Central memory CD4-positive, alpha-beta T cell (primary cell): ENCODE results near the gene ACTN3.
"Not testable (repeated sequence)": the region's sequence is repeated elsewhere in the genome, so short reads cannot be mapped to it uniquely, and the experiment has no call there.

Experiments
- DNase-seq: peaks from one replicate; pipeline ENCODE4 v3.0.0; 2022
- total RNA-seq, 3 experiments: gene quantifications; one replicate each; lab custom pipeline; 2026; lab: John Stamatoyannopoulos, UW

Gene ACTN3
- total RNA-seq = 0.04 to 1.2 (median 0.16) reads per million in 3 experiments

GRCh38 chr11:66546368-66546965 is at the start of gene ACTN3:
TSS of gene ACTN3 (plus strand) at chr11:66546903. CDS start at chr11:66546938, 35 bp downstream.
- no peak for DNase-seq

GRCh38 chr11:66497206-66497605 is 49.5 kb upstream of the ACTN3 start:
- no peak for DNase-seq

GRCh38 chr11:66498506-66498905 is 48.2 kb upstream of the ACTN3 start:
- DNase-seq = no peak

- DNase-seq = no peak
Observed at GRCh38 chr11:66505276-66505816, 41.4 kb upstream of the ACTN3 start.

GRCh38 chr11:66509131-66509561 is 37.6 kb upstream of the ACTN3 start:
- DNase-seq = no peak

- DNase-seq = peak; percentile 72
Observed at GRCh38 chr11:66510271-66510989, 36.3 kb upstream of the ACTN3 start, which contains the start of gene BBS1. TSS of gene BBS1 (plus strand) at chr11:66510635. CDS start at chr11:66510660, 25 bp downstream.

- DNase-seq = no peak
Observed at GRCh38 chr11:66510990-66511339, 35.7 kb upstream of the ACTN3 start.

GRCh38 chr11:66523611-66524010 is 23.1 kb upstream of the ACTN3 start:
- DNase-seq = no peak

- no peak for DNase-seq
Observed at GRCh38 chr11:66524304-66525040, 22.2 kb upstream of the ACTN3 start.

GRCh38 chr11:66529069-66529468 is 17.6 kb upstream of the ACTN3 start:
- no peak for DNase-seq

GRCh38 chr11:66529655-66530054 is 17.0 kb upstream of the ACTN3 start:
- DNase-seq = no peak

- DNase-seq = no peak
Observed at GRCh38 chr11:66530927-66531709, 15.6 kb upstream of the ACTN3 start.

GRCh38 chr11:66531841-66532240 is 14.9 kb upstream of the ACTN3 start:
- DNase-seq = no peak

GRCh38 chr11:66532784-66533183 is 13.9 kb upstream of the ACTN3 start:
- DNase-seq = no peak

- no peak for DNase-seq
Observed at GRCh38 chr11:66539170-66539869, 7.4 kb upstream of the ACTN3 start.

- no peak for DNase-seq
Observed at GRCh38 chr11:66539870-66540213, 6.9 kb upstream of the ACTN3 start.

- DNase-seq = not testable (repeated sequence)
Observed at GRCh38 chr11:66540598-66540997, 6.1 kb upstream of the ACTN3 start.

- DNase-seq = no peak
Observed at GRCh38 chr11:66541892-66542291, 4.8 kb upstream of the ACTN3 start.

- DNase-seq = no peak
Observed at GRCh38 chr11:66542362-66542761, 4.3 kb upstream of the ACTN3 start.

- DNase-seq = peak; percentile 71
Observed at GRCh38 chr11:66543263-66544107, 3.2 kb upstream of the ACTN3 start.

- not testable (repeated sequence) for DNase-seq
Observed at GRCh38 chr11:66544952-66545351, 1.8 kb upstream of the ACTN3 start.
